RCC 7860 (cell line): ENCODE results near the gene CAPN8.

Source experiments
- DNase-seq: peaks from one replicate; pipeline ENCODE4 v3.0.0-alpha.2; 2015; ENCODE audit warnings: low spot score
- FAIRE-seq: peaks from 2 replicates; lab custom pipeline; 2012; peaks lifted over from hg19 to GRCh38; lab: Jason Lieb, UNC

Gene CAPN8

GRCh38 chr1:223492044-223492443 lies 173.5 kb downstream of the CAPN8 start:
- DNase-seq = no peak

More at GRCh38 chr1:223492044-223492443, 173.5 kb downstream of the CAPN8 start:
- no peak for FAIRE-seq
